ENCODE results near the gene NOTCH4.
"Not testable (repeated sequence)": the region's sequence is repeated elsewhere in the genome, so short reads cannot be mapped to it uniquely, and the experiment has no call there.

Gene NOTCH4

GRCh38 chr6:32216998-32217397 is 6.9 kb downstream of the NOTCH4 start:
- no peak for DNase-seq

DNA sequence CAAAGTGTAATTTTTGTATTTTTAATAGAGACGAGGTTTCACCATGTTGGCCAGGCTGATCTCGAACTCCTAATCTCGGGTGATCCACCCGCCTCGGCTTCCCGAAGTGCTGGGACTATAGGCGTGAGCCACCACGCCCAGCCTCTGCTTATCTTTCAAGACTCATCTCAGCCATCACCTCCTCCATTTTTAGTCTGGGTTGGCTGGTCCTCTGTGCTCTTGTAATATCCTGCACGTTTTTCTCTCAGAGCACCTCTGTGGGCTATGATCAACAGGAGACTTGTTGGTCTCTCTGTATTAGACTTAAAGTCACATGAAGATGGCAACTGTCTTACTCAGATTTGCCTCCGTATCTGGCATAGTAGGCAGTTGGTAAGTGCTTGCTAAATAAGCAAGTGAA is 7.6 kb downstream of the NOTCH4 start:
- DNase-seq = no peak

GRCh38 chr6:32215617-32216016 is 8.2 kb downstream of the NOTCH4 start:
- DNase-seq = no peak

- no peak for DNase-seq
Observed at GRCh38 chr6:32214126-32214525, 9.7 kb downstream of the NOTCH4 start.

DNA sequence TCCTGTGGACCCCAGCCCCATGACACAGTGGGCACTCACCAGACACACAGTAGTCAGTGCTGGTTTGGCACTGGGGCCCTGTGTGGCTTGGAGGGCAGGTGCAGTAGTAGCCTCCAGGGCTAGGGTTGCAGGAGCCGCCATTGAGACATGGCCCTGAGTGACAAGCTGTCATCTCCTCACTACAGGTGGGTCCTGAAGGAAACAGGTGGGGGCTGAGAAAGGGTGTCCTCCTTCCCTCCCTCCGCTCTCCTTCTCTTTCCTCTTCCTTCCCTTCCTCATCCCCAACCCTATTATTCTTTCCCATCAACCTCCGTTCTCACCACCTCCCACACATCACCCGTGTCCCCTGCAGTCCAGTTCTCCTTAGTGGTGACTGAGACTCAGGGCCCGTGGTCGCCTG is 10.2 kb downstream of the NOTCH4 start:
- no peak for DNase-seq

DNA sequence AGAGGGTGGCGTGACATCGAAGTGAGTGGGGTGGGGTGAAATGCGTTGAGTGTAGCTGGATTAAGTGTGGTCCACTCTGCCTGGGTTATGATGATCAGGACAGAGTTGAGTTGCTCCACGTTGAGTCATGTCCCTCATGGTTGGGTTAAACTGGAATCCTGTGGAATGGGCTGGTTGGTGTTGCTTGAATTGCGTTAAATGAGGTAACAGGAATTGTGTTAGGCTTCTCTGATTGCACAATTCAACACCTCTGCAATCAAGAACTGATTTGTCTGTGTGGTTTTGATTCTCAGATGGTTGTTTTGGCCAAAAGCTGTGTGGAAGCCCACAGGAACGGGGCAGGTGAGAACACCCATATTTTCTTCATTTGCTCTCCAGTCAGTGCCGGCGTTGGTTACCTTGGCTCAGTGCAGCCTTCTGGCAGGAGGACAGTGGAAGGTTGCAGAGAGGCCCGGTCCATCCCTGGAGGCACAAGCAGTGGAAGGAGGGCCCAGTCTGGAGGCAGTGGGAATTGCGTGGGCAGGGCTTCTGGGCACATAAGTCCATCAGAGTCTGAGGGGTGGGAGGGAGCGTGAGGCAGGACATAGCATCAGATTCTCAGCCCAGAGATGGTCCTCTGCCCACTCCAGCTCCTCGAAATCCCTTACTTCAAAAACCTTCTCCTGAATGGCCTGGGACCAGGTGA is 11.6 kb downstream of the NOTCH4 start:
- no peak for DNase-seq

DNA sequence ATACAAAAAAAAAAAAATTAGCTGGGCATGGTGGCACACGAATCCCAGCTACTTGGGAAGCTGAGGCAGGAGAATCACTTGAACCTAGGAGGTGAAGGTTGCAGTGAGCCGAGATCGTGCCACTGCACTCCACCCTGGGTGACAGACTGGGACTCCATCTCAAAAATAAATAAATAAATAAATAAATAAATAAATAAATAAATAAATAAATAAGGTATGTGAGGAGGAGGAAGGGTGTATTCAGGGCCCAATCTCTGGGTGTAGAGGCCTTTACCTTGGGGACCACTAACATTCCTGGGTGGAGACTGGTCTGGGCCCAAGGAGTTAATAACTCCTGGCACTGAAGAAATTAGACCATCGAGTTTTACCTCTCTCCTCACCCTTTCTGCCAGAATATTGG is 12.4 kb downstream of the NOTCH4 start:
- DNase-seq = not testable (repeated sequence)

DNA sequence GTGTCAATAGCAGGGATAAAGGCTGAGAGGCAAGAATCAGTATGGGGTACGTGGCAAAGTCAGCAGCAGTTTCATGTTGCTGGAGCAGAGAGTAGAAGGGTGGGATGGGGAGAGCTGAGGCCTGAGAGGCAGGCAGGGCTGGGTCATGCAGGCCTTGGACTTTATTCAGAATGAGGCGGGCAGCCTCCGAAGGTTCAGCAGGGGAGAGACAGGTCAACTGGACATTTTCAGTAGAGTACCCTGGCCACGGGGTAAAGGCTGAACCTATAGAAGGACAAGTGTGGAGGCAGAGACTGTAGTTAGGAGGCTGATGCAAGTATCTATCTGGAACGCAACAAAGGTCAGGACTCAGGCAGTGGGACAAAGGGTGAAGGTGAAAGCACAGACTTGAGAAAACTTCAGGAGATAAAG is 13.7 kb downstream of the NOTCH4 start:
- no peak for DNase-seq

DNA sequence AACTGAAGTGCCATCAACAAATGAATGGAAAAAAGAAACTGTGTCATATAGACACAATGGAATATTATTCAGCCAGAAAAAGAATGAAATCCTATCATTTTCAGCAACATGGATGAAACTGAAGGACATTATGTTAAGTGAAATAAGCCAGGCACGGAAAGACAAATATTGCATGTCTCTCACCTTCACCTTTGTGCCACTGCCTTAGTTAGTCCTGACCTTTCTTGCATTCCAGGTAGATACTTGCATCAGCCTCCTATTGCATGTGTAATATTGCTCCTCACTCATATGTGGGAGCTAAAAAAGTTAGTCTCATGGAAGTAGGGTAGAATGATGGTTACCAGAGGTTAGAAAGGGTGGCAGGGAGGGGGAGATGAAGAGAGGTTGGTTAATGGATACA is 14.9 kb downstream of the NOTCH4 start:
- DNase-seq = no peak

- no peak for DNase-seq
Observed at GRCh38 chr6:32204268-32204715, 19.6 kb downstream of the NOTCH4 start.

DNA sequence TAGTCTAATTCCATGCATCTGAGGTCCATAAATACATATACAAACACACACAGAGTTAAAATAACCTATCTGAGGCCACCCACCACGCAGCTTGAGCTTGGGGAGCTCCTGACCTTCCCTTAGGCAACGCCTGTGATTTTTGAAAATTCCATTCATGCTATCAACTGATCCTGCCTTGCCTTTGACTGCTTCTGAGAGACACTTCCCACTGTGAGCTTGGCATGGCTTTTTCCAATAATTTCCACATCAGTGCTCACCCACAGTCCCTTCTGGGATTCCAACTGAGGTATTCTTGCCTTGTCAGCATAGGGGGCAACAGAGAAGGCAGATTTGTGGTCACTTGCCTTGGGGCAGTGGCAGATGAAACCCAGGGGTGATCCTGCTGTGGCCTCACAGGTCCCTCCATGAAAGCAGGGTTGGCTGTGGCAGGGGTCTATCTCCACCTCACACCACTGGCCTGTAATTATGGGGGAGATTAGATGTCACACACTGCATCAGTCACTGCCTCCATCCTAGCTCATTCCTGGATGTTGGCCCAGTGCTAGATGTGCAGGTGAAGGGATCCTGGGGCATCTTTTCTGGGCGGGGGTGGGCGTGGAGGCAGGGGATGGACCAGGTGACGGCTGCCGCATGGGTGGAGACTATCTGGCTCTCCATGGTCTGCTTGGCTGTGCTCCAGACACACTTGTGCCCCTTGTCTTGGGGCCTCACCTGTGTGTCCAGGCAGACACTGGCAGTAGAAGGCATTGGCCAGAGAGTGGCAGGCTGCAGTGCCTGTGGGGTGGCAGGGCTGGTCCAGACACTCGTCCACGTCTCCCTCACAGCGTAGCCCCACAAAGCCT is 20.2 kb downstream of the NOTCH4 start:
- no peak for DNase-seq

DNA sequence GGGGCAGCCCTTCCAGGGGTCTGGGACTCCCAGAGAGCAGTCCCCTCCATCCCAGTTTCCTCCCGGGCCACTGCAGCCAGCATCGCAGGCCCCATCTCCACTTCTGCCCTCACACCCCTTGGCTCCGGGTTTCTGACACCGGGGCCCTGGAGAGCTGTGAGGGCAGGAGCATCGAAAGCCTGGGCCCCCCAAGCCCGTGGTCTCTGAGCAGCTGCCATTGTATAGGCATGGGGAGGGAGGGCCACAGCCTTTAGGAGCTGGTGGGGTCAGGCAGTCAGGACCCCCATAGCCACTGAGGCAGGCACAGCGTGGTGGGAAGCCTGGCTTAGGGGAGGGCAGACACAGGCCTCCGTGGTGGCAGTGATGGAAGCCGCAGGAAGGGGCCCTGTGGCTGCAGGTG is 21.7 kb downstream of the NOTCH4 start:
- DNase-seq = no peak

DNA sequence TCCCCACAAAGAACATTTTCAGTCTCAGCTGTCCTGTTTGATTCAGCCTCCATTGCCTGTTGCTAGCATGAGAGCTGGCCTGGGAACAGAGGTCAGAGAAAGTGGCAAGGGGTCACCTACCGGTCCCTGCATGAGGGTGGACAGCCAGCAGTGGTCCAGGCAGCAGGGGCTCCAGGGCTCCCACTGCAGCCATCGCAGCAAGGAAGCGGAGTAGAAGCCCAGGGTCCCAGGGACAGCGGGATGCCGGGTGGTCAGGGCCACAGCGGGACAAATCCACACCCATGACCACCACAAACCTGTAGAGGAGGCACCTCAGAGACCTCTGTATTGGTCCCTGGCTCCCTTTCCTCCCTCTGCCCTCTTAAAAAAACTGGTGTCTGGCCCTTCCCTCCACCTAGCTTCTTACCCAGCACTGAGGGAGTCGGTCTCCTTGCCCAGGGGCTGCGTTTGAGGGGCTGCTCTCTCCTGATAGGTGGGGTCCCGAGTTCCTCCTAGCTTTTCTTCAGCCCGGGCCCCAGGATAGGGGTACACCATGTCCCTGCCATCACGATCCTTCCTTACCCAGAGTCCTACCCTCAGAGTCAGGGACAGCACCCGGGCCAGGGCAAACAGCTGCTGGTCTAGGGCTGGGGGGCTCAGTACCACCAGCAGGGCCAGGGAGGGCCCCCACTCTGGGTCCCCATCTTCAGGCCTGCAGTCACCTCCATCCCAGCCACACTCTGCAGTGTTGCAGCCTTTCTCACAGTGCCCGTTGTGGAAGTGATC is 23.0 kb downstream of the NOTCH4 start:
- no peak for DNase-seq

DNA sequence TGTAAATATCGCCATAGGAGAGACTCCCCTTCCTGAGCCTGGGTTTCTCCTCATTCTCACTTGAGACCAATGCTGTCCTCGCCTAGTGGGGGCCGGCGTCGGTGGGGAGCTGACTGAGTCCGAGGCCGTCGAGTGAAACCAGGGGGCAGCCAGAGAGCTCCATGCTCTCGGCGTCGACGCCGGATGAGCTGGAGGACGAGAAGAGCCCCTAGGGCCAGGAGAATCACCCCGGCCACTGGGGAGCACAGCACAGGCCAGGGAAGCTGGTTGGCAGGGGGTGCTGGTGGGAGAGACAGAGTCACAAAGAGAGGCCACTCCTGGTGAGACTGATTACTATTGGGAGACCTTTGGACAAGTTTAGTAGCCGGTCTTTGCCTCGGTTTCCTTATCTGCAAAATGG is 25.0 kb downstream of the NOTCH4 start:
- no peak for DNase-seq

GRCh38 chr6:32198345-32198696 is 25.5 kb downstream of the NOTCH4 start:
- no peak for DNase-seq

- DNase-seq = peak; percentile 61
Observed at GRCh38 chr6:32196682-32197616, 26.9 kb downstream of the NOTCH4 start.

- DNase-seq = peak; percentile 70
Observed at GRCh38 chr6:32195902-32196681, 27.8 kb downstream of the NOTCH4 start.

- peak; percentile 100 for DNase-seq
Observed at GRCh38 chr6:32195652-32195901, 28.3 kb downstream of the NOTCH4 start.

- DNase-seq = peak; percentile 68
Observed at GRCh38 chr6:32194825-32195651, 28.8 kb downstream of the NOTCH4 start.

DNA sequence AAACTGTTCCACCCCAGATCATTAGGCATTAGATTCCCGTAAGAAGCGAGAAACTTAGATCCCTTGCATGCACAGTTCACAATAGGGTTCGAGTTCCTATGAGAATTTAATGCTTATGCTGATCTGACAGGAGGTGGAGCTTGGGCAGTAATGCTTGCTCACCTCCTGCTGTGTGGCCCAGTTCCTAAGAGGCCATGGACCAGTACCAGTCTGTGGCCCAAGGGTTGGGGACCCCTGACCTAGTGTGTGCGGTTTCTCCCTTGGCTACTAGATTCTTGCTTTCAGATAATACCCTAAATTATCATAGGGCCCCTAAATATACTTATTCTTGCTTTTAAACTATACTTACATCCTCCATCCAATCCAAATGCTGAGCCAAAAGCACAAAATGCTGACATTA is 29.5 kb downstream of the NOTCH4 start:
- DNase-seq = no peak

DNA sequence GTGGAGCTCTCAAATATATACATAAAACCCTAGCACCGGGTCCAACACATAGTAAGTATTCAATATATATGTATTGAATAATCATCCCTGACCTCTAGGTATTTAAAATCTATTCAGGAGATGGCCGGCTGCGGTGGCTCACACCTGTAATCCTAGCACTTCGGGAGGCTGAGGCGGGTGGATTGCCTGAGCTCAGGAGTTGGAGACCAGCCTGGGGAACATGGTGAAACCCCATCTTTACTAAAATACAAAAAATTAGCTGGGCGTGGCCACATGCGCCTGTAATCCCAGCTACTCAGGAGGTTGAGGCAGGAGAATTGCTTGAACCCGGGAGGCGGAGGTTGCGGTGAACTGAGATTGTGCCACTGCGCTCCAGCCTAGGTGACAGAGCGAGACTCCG is 30.8 kb downstream of the NOTCH4 start:
- DNase-seq = not testable (repeated sequence)

All from suppressor macrophage treated with lipopolysaccharide for 4 hours (primary cell).